HepG2 (cell line): ENCODE results near the gene TXNRD2.
"Not testable (repeated sequence)": the region's sequence is repeated elsewhere in the genome, so short reads cannot be mapped to it uniquely, and the experiment has no call there.

Source experiments
- AFF4 ChIP-seq: sonication (generic); formaldehyde crosslinking; IDR thresholded peaks from 2 replicates; pipeline ENCODE4 v1.4.0; 2020; ENCODE audit warnings: missing genetic modification reagents
- CREM ChIP-seq, 2 experiments: sonication (generic) in 1 of 2; formaldehyde crosslinking in 1 of 2; IDR thresholded peaks; 2 replicates each; pipeline versions ENCODE4 v1.4.0 to v1.6.1; 2016 to 2020; ENCODE audit warnings: antibody characterized with exemption in 1 of 2, mild to moderate bottlenecking in 1 of 2, missing genetic modification reagents in 1 of 2
- CTCF ChIP-seq: sonication (generic); formaldehyde crosslinking; IDR thresholded peaks from 2 replicates; pipeline ENCODE4 v1.5.0; 2020; ENCODE audit warnings: mild to moderate bottlenecking, missing genetic modification reagents, moderate library complexity
- IRF2 ChIP-seq: IDR thresholded peaks from 2 replicates; pipeline ENCODE4 v1.6.1; 2018; ENCODE audit warnings: missing genetic modification reagents, missing compliant biosample characterization
- SMC3 ChIP-seq: IDR thresholded peaks from 2 replicates; pipeline ENCODE4 v1.6.1; 2011; ENCODE audit warnings: low read length, improper control_type of control experiment
- ZFP36 ChIP-seq: fragments of 150-350 bp; IDR thresholded peaks from 2 replicates; pipeline ENCODE4 v1.6.1; 2018; ENCODE audit warnings: borderline replicate concordance, low read length, low read depth; ENCODE audit not compliant: partially characterized antibody
- ZNF205 ChIP-seq: IDR thresholded peaks from 2 replicates; pipeline ENCODE4 v1.6.1; 2018; ENCODE audit warnings: missing biosample characterization, missing genetic modification reagents
- ZNF235 ChIP-seq: sonication (generic); formaldehyde crosslinking; IDR thresholded peaks from 2 replicates; pipeline ENCODE4 v1.8.1; 2023; ENCODE audit warnings: mild to moderate bottlenecking, missing genetic modification reagents, borderline replicate concordance
- ZNF710 ChIP-seq: sonication (generic); formaldehyde crosslinking; IDR thresholded peaks from 2 replicates; pipeline ENCODE4 v1.5.0; 2020; ENCODE audit warnings: mild to moderate bottlenecking, missing genetic modification reagents, borderline replicate concordance
- TF ChIP-seq, protein P1 (sequence below): sonication (generic); formaldehyde crosslinking; IDR thresholded peaks from 2 replicates; pipeline ENCODE4 v1.4.0; 2020; ENCODE audit warnings: mild to moderate bottlenecking, missing genetic modification reagents

DNA sequence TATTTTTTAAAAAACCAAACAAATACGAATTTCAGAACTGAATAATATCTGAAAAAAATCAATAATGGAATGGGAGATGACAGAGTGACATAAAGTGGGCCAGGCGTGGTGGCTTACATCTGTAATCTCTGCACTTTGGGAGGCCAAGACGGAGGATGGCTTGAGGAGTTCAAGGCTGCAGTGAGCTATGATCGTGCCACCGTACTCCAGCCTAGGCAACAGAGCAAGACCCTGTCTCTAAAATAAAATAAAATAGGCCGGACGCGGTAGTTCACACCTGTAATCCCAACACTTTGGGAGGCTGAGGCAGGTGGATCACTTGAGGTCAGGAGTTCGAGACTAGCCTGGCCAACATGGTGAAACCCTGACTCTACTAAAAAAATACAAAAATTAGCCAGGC is 108.3 kb downstream of the TXNRD2 start:
- not testable (repeated sequence) for TF ChIP-seq ZFP36; ZNF205 (CRISPR knock-in tag); SMC3; CTCF (CRISPR knock-in tag); ZNF710 (CRISPR knock-in tag); IRF2 (CRISPR knock-in tag); ZNF235 (CRISPR knock-in tag); AFF4; CREM (IDR thresholded peaks at IDR 0.05); CREM (CRISPR knock-in tag; IDR thresholded peaks at IDR 0.05)
- TF ChIP-seq, protein P1, sequence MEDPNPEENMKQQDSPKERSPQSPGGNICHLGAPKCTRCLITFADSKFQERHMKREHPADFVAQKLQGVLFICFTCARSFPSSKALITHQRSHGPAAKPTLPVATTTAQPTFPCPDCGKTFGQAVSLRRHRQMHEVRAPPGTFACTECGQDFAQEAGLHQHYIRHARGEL: not testable (repeated sequence)
